ENCODE results near the gene ATP5F1C.
A peak's percentile ranks its signal among the peaks of the same experiment; 100 is the strongest.

ATP5F1C gene

DNA sequence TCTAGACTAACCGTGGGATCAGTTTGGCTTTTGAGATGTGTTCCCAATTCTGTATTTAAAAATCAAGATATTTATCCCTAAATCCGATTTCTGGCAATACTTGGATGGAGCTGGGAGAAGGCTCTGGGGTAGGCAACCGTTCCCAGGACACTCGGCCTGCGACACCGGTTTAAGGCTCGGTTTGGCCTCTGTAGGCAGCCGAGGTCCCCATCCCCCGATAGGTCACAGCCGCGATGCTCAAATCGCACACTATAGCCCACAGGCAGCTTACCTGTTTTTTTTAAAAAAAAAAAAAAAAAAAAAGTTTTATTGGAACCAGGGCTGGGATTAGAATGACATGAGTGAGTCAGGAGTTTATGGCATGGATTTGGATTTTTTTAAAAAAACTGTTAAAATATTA, 29.6 kb downstream of the ATP5F1C start:
- Histone ChIP-seq H3K9me3 (ENCODE audit: control insufficient read depth, low read length) (no peaks in the 10 kb centered on the region), H3K4me1 (ENCODE audit: control insufficient read depth, insufficient read depth, low read length, poor library complexity, severe bottlenecking) (no peaks in the 10 kb centered on the region), H3K36me3 (ENCODE audit: control insufficient read depth, insufficient read depth, low read length) (peaks cover 11% of the 10 kb centered on the region), H3K4me3 (ENCODE audit: extremely low read depth, insufficient read depth, low read length, poor library complexity, severe bottlenecking) (peak overlapping the region; percentile 91), H3K27ac (ENCODE audit: low read depth, low read length, severe bottlenecking) (no peak overlapping the region)
- WGBS, 2 experiments (ENCODE audit: insufficient coverage in 2 of 2): 40% methylated on average over 2 of the region's 12 CpGs; no CpG with 5 or more reads in 1 of the 2 experiments

- Histone ChIP-seq H3K9me3 (ENCODE audit: control insufficient read depth, low read length) (no peaks in the 10 kb centered on the region), H3K36me3 (ENCODE audit: control insufficient read depth, insufficient read depth, low read length) (peaks cover 13% of the 10 kb centered on the region), H3K27ac (ENCODE audit: low read depth, low read length, severe bottlenecking) (no peak overlapping the region), H3K4me1 (ENCODE audit: control insufficient read depth, insufficient read depth, low read length, poor library complexity, severe bottlenecking) (no peaks in the 10 kb centered on the region), H3K4me3 (ENCODE audit: extremely low read depth, insufficient read depth, low read length, poor library complexity, severe bottlenecking) (peak overlapping the region; percentile 91)
- 0 to 1% methylated on average over 9 to 10 of the region's 10 CpGs for WGBS, 2 experiments (ENCODE audit: insufficient coverage in 2 of 2)
Observed at GRCh38 chr10:7817984-7818294, 30.0 kb downstream of the ATP5F1C start.

DNA sequence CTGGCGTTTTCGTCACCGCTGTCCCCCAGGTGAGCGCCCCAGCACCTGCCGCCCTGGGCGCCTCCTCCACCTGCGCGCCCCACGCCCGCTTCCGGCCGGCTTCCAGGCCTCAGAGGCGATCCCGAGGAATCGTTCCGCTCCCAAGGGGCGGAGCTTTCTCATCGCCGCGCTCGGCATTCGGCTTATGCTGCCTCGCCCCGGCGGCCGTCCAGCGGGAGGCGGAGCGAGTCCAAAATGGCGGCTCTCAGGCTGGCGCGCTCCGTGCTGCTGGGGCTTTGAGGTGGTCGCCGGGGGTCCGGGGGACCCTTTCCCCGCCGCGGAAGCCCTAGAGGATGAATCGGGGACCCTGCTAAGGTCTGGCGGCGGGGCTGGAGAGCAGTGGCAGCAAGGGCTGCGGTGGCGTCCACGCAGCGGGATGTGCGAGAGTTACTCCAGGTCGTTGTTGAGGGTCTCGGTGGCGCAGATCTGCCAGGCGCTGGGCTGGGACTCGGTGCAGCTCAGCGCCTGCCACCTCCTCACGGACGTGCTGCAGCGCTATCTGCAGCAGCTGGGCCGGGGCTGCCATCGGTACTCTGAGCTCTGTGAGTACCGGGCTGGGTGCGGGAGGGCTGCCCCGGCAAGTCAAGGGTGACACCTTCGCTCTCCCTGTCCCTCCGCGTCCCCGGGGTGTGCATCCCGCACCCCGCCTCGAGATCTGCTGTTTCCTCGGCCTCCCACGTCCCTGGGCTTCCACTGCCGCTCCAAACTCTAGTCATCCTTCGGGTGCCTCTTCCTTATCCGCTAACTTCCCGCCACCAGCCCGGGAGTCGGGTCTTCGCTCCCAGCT, 30.5 kb downstream of the ATP5F1C start, which contains the start of gene TAF3:
TSS of gene TAF3 (plus strand) at position 211 of the 826 bp plus-strand sequence. CDS start at position 416, 205 bp downstream.
- peak within 1 kb of the TSS; percentile 41 for H3K27ac ChIP-seq (ENCODE audit: low read depth, low read length, severe bottlenecking)

DNA sequence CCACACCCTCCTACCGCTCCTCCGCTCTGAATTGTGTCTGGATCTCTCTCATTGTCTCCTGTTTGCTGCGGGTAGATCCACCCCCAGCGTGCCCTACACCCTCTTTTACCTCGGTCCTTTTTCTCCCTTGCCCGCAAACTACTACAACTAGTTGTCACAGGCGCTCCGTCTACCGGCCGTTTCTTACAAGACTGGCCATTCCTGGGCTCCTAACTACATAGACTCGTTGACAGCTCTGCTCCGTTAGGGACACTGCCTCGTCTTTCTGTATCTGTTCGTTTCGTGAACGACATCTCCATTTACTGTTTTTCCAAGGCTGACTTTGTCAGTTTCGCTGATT, 31.1 kb downstream of the ATP5F1C start:
- Histone ChIP-seq H3K9me3 (ENCODE audit: control insufficient read depth, low read length) (no peaks in the 10 kb centered on the region), H3K4me3 (ENCODE audit: extremely low read depth, insufficient read depth, low read length, poor library complexity, severe bottlenecking) (peak overlapping the region; percentile 91), H3K36me3 (ENCODE audit: control insufficient read depth, insufficient read depth, low read length) (peaks cover 16% of the 10 kb centered on the region), H3K27ac (ENCODE audit: low read depth, low read length, severe bottlenecking) (peak overlapping the region; percentile 41), H3K4me1 (ENCODE audit: control insufficient read depth, insufficient read depth, low read length, poor library complexity, severe bottlenecking) (no peaks in the 10 kb centered on the region)
- WGBS, 2 experiments (ENCODE audit: insufficient coverage in 2 of 2): 1 to 2% methylated on average over 17 of the region's 17 CpGs

More for the DNA sequence above, 30.5 kb downstream of the ATP5F1C start, which contains the start of gene TAF3:
- Histone ChIP-seq H3K4me3 (ENCODE audit: extremely low read depth, insufficient read depth, low read length, poor library complexity, severe bottlenecking) (peak within 1 kb of the TSS; percentile 91), H3K36me3 (ENCODE audit: control insufficient read depth, insufficient read depth, low read length) (peaks cover 16% of the 10 kb centered on the region), H3K9me3 (ENCODE audit: control insufficient read depth, low read length) (no peaks in the 10 kb centered on the region), H3K4me1 (ENCODE audit: control insufficient read depth, insufficient read depth, low read length, poor library complexity, severe bottlenecking) (no peaks in the 10 kb centered on the region)
- WGBS, 2 experiments (ENCODE audit: insufficient coverage in 2 of 2): 0% methylated on average over 66 to 72 of the region's 77 CpGs

DNA sequence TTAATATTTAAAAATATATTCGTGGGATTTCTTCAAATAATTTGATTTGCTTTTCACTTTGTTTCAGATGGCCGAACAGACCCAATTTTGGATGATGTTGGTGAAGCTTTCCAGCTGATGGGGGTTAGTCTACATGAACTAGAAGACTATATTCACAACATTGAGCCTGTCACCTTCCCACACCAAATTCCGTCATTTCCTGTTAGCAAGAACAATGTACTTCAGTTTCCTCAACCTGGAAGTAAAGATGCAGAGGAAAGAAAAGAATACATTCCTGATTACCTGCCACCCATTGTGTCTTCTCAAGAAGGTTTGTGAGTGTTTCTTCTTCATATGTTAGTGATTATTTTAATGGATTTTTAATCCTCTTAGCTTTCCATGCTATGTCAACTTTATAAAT, 36.3 kb downstream of the ATP5F1C start:
- H3K4me3 ChIP-seq (ENCODE audit: extremely low read depth, insufficient read depth, low read length, poor library complexity, severe bottlenecking): no peak overlapping the region
- H3K27ac ChIP-seq (ENCODE audit: low read depth, low read length, severe bottlenecking): no peak overlapping the region
- WGBS, 2 experiments (ENCODE audit: insufficient coverage in 2 of 2): no CpG with 5 or more reads among the region's 3 CpGs
- H3K9me3 ChIP-seq (ENCODE audit: control insufficient read depth, low read length): no peaks in the 10 kb centered on the region
- peaks cover 52% of the 10 kb centered on the region for H3K36me3 ChIP-seq (ENCODE audit: control insufficient read depth, insufficient read depth, low read length)
- peaks cover 8% of the 10 kb centered on the region for H3K4me1 ChIP-seq (ENCODE audit: control insufficient read depth, insufficient read depth, low read length, poor library complexity, severe bottlenecking)

DNA sequence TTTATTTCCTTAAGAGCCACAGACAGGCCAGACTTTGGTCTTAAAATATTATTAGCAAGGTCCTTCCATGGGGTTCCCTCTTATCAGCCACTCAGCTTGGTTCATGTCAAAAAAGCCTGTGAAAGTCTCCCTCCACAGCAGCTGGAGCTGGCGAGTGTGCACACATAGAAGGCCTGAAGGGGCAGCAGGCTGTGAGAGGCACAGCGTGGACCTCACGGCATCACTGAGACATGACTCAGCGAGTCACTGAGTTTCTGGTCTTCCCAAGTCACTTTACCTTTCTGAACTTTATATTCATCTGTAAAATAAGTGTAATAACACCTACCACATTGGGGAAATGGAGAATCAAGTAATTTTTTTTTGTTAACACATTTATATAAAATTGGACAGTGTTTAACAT, 39.0 kb downstream of the ATP5F1C start:
- Histone ChIP-seq H3K27ac (ENCODE audit: low read depth, low read length, severe bottlenecking) (peak overlapping the region; percentile 41), H3K9me3 (ENCODE audit: control insufficient read depth, low read length) (no peaks in the 10 kb centered on the region), H3K4me3 (ENCODE audit: extremely low read depth, insufficient read depth, low read length, poor library complexity, severe bottlenecking) (no peak overlapping the region), H3K36me3 (ENCODE audit: control insufficient read depth, insufficient read depth, low read length) (peaks cover 49% of the 10 kb centered on the region), H3K4me1 (ENCODE audit: control insufficient read depth, insufficient read depth, low read length, poor library complexity, severe bottlenecking) (peaks cover 8% of the 10 kb centered on the region)
- WGBS, 2 experiments (ENCODE audit: insufficient coverage in 2 of 2): 60 to 63% methylated on average over 1 of the region's 4 CpGs

DNA sequence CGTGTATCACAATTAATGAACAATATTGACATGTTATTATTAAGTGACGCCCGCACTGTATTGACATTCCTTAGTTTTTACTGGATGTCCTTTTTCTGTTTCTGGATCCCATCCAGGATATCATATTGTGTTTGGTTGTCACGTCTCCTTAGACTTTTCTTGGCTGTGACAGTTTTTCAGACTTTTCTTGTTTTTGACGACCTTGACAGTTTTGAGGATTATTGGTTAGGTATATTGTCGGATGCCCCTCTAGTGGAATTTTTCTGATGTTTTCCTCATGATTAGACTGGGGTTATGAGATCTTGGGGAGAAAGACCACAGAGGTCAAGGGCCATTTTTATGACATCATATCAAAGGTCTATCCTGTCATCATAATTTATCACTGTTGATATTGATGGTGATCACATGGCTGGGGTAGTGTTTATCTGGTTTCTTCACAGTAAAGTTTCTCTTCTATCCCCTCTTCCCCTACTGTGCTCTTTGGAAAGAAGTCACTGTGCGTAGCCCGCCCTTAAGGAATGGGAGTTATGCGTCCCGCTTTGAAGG, 41.4 kb downstream of the ATP5F1C start:
- WGBS, 2 experiments (ENCODE audit: insufficient coverage in 2 of 2): 100% methylated on average over 1 of the region's 10 CpGs; no CpG with 5 or more reads in 1 of the 2 experiments
- no peak overlapping the region for H3K27ac ChIP-seq (ENCODE audit: low read depth, low read length, severe bottlenecking)

DNA sequence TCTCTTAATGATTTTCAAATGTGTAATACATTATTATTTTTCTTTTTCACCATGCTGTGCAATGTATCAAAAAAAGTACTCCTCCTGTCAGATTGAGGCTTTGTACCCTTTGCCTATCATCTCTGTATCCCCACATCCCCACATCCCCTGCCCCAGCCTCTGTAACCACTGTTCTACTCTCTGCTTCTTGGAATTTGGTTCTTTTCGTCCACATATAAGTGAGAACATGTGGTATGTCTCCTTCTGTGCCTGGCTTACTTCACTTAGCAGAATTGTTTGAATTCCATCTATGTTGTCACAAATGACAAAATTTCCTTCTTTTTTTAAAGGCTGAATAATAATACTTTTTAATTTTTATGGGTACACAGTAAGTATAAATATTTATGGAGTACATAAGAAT, 44.1 kb downstream of the ATP5F1C start:
- Histone ChIP-seq H3K4me3 (ENCODE audit: extremely low read depth, insufficient read depth, low read length, poor library complexity, severe bottlenecking) (no peak overlapping the region), H3K4me1 (ENCODE audit: control insufficient read depth, insufficient read depth, low read length, poor library complexity, severe bottlenecking) (peaks cover 1% of the 10 kb centered on the region), H3K27ac (ENCODE audit: low read depth, low read length, severe bottlenecking) (no peak overlapping the region), H3K36me3 (ENCODE audit: control insufficient read depth, insufficient read depth, low read length) (peaks cover 23% of the 10 kb centered on the region), H3K9me3 (ENCODE audit: control insufficient read depth, low read length) (no peaks in the 10 kb centered on the region)
- no CpG with 5 or more reads among the region's 1 CpG for WGBS, 2 experiments (ENCODE audit: insufficient coverage in 2 of 2)

More for the DNA sequence above, 41.4 kb downstream of the ATP5F1C start:
- no peak overlapping the region for H3K4me3 ChIP-seq (ENCODE audit: extremely low read depth, insufficient read depth, low read length, poor library complexity, severe bottlenecking)
- H3K36me3 ChIP-seq (ENCODE audit: control insufficient read depth, insufficient read depth, low read length): peaks cover 39% of the 10 kb centered on the region
- H3K9me3 ChIP-seq (ENCODE audit: control insufficient read depth, low read length): no peaks in the 10 kb centered on the region
- H3K4me1 ChIP-seq (ENCODE audit: control insufficient read depth, insufficient read depth, low read length, poor library complexity, severe bottlenecking): peaks cover 8% of the 10 kb centered on the region

DNA sequence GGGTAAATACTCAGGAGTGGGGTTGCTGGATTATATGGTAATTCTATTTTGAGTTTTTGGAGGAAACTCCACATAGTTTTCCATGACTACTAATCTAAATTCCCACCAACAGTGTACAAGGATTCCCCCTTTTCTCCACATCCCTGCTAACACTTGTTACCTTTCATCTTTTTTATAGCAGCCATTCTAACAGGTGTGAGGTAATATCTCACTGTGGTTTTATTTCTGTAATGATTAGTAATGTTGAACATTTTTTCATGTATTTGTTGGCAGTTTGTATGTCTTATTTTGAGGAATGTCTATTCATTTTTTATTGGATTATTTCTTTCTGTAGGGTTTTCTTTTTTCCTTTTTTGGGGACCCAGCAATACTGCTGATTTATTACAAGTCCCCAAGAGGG, 45.2 kb downstream of the ATP5F1C start:
- no peaks in the 10 kb centered on the region for H3K4me1 ChIP-seq (ENCODE audit: control insufficient read depth, insufficient read depth, low read length, poor library complexity, severe bottlenecking)
- no peaks in the 10 kb centered on the region for H3K9me3 ChIP-seq (ENCODE audit: control insufficient read depth, low read length)
- H3K27ac ChIP-seq (ENCODE audit: low read depth, low read length, severe bottlenecking): no peak overlapping the region
- H3K4me3 ChIP-seq (ENCODE audit: extremely low read depth, insufficient read depth, low read length, poor library complexity, severe bottlenecking): no peak overlapping the region
- H3K36me3 ChIP-seq (ENCODE audit: control insufficient read depth, insufficient read depth, low read length): peaks cover 14% of the 10 kb centered on the region

- WGBS, 2 experiments (ENCODE audit: insufficient coverage in 2 of 2): no CpG with 5 or more reads among the region's 3 CpGs
- H3K27ac ChIP-seq (ENCODE audit: low read depth, low read length, severe bottlenecking): no peak overlapping the region
- peaks cover 10% of the 10 kb centered on the region for H3K36me3 ChIP-seq (ENCODE audit: control insufficient read depth, insufficient read depth, low read length)
- H3K4me3 ChIP-seq (ENCODE audit: extremely low read depth, insufficient read depth, low read length, poor library complexity, severe bottlenecking): no peak overlapping the region
- H3K4me1 ChIP-seq (ENCODE audit: control insufficient read depth, insufficient read depth, low read length, poor library complexity, severe bottlenecking): no peaks in the 10 kb centered on the region
- no peaks in the 10 kb centered on the region for H3K9me3 ChIP-seq (ENCODE audit: control insufficient read depth, low read length)
Observed at GRCh38 chr10:7834262-7834661, 46.3 kb downstream of the ATP5F1C start.

GRCh38 chr10:7836571-7836970, 48.6 kb downstream of the ATP5F1C start:
- Histone ChIP-seq H3K27ac (ENCODE audit: low read depth, low read length, severe bottlenecking) (no peak overlapping the region), H3K4me3 (ENCODE audit: extremely low read depth, insufficient read depth, low read length, poor library complexity, severe bottlenecking) (no peak overlapping the region), H3K36me3 (ENCODE audit: control insufficient read depth, insufficient read depth, low read length) (peaks cover 5% of the 10 kb centered on the region), H3K4me1 (ENCODE audit: control insufficient read depth, insufficient read depth, low read length, poor library complexity, severe bottlenecking) (no peaks in the 10 kb centered on the region), H3K9me3 (ENCODE audit: control insufficient read depth, low read length) (no peaks in the 10 kb centered on the region)
- 90 to 100% methylated on average over 1 to 2 of the region's 2 CpGs for WGBS, 2 experiments (ENCODE audit: insufficient coverage in 2 of 2)
